ENCODE data around the gene LILRA6. TPM values are rescaled to one million over a fixed set of nuclear protein-coding genes. Genes with fewer than 3 reads are reported as not detected.

Gene LILRA6
- total and polyA plus RNA-seq, 2 of the 13 experiments (the other 11 are each of a cell fraction or from before 2014, with no cell fraction given) = not detected

DNA sequence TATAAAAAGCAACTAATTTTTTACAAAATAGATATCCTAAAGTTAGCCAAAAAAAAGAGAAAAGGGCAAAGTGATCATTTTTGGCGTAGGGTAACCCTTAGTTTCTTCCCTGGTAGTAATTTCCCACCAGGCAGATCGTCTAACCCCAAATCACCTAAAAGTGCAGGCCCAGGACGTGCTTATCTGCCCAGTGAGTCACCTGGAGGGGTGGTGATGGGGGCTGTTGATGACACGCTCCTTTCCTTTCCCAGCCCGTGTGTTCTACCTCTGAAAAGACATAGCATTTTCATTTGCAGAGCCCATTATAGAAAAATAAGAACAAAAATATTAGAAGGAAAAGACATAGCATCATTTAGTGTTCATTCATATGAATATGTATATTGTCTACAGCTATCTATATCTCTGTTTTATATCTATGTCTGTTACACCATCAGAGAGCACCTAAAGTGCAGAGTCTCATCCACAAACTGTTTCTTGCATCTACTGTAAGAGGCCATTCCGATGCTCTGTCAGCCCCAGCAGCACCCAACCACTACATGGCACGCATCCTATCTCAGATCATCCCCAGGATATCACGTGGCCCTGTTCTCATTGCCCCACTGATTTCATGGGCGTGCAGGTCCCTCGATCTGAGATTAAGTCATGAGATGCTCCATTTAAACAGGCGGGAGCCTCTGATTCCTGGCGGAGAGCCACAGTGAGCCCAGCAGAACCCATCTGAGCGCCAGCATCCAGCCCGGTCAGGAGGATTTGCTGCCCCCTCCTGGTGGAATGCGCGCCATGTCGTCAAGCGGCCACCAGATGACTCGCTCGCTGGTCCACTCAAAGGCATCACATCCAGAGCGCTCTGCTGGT is 11.3 kb downstream of the LILRA6 start (continued):
- TF ChIP-seq, protein P1, sequence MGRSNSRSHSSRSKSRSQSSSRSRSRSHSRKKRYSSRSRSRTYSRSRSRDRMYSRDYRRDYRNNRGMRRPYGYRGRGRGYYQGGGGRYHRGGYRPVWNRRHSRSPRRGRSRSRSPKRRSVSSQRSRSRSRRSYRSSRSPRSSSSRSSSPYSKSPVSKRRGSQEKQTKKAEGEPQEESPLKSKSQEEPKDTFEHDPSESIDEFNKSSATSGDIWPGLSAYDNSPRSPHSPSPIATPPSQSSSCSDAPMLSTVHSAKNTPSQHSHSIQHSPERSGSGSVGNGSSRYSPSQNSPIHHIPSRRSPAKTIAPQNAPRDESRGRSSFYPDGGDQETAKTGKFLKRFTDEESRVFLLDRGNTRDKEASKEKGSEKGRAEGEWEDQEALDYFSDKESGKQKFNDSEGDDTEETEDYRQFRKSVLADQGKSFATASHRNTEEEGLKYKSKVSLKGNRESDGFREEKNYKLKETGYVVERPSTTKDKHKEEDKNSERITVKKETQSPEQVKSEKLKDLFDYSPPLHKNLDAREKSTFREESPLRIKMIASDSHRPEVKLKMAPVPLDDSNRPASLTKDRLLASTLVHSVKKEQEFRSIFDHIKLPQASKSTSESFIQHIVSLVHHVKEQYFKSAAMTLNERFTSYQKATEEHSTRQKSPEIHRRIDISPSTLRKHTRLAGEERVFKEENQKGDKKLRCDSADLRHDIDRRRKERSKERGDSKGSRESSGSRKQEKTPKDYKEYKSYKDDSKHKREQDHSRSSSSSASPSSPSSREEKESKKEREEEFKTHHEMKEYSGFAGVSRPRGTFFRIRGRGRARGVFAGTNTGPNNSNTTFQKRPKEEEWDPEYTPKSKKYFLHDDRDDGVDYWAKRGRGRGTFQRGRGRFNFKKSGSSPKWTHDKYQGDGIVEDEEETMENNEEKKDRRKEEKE (IDR thresholded peaks at IDR 0.05) = no peak
- TF ChIP-seq NR2F6 (IDR thresholded peaks at IDR 0.05) = no peak
- TF ChIP-seq NR2F6 (CRISPR knock-in tag; IDR thresholded peaks at IDR 0.05) = 0 out of 2 replicates have a peak, but pooled peaks have one; percentile 17
- TF ChIP-seq NFATC3 (CRISPR knock-in tag; IDR thresholded peaks at IDR 0.05) = no peak
- no peak for TF ChIP-seq BHLHE40 (IDR thresholded peaks at IDR 0.05; ENCODE audit: low read length)
- 0 out of 2 replicates have a peak, but pooled peaks have one; percentile 52 for TF ChIP-seq GATAD1 (CRISPR knock-in tag; IDR thresholded peaks at IDR 0.05)
- TF ChIP-seq HOXA7 (CRISPR knock-in tag; IDR thresholded peaks at IDR 0.05) = no peak; the same call in 1 of the 2 replicates
- TF ChIP-seq, protein P2, sequence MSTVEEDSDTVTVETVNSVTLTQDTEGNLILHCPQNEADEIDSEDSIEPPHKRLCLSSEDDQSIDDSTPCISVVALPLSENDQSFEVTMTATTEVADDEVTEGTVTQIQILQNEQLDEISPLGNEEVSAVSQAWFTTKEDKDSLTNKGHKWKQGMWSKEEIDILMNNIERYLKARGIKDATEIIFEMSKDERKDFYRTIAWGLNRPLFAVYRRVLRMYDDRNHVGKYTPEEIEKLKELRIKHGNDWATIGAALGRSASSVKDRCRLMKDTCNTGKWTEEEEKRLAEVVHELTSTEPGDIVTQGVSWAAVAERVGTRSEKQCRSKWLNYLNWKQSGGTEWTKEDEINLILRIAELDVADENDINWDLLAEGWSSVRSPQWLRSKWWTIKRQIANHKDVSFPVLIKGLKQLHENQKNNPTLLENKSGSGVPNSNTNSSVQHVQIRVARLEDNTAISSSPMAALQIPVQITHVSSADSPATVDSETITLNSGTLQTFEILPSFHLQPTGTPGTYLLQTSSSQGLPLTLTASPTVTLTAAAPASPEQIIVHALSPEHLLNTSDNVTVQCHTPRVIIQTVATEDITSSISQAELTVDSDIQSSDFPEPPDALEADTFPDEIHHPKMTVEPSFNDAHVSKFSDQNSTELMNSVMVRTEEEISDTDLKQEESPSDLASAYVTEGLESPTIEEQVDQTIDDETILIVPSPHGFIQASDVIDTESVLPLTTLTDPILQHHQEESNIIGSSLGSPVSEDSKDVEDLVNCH (CRISPR knock-in tag; IDR thresholded peaks at IDR 0.05) = no peak
- TF ChIP-seq SP2 (CRISPR knock-in tag; IDR thresholded peaks at IDR 0.05) = no peak
- 0 out of 2 replicates have a peak, but pooled peaks have one; percentile 41 for TF ChIP-seq ZNF772 (CRISPR knock-in tag; IDR thresholded peaks at IDR 0.05)
- TF ChIP-seq, protein P3, sequence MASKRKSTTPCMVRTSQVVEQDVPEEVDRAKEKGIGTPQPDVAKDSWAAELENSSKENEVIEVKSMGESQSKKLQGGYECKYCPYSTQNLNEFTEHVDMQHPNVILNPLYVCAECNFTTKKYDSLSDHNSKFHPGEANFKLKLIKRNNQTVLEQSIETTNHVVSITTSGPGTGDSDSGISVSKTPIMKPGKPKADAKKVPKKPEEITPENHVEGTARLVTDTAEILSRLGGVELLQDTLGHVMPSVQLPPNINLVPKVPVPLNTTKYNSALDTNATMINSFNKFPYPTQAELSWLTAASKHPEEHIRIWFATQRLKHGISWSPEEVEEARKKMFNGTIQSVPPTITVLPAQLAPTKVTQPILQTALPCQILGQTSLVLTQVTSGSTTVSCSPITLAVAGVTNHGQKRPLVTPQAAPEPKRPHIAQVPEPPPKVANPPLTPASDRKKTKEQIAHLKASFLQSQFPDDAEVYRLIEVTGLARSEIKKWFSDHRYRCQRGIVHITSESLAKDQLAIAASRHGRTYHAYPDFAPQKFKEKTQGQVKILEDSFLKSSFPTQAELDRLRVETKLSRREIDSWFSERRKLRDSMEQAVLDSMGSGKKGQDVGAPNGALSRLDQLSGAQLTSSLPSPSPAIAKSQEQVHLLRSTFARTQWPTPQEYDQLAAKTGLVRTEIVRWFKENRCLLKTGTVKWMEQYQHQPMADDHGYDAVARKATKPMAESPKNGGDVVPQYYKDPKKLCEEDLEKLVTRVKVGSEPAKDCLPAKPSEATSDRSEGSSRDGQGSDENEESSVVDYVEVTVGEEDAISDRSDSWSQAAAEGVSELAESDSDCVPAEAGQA (IDR thresholded peaks at IDR 0.05; ENCODE audit: low read depth) = no peak
- TF ChIP-seq, protein P3 (CRISPR knock-in tag; IDR thresholded peaks at IDR 0.05; ENCODE audit: borderline replicate concordance) = no peak
- no peak for TF ChIP-seq IKZF1 (IDR thresholded peaks at IDR 0.05)
- TF ChIP-seq HNF4G (IDR thresholded peaks at IDR 0.05; ENCODE audit: borderline replicate concordance, low read depth, low read length) = no peak
- no peak for TF ChIP-seq HNF4G (CRISPR knock-in tag; IDR thresholded peaks at IDR 0.05; ENCODE audit: borderline replicate concordance, low read depth)
- TF ChIP-seq ZNF138 (CRISPR knock-in tag; IDR thresholded peaks at IDR 0.05; ENCODE audit: low read depth) = no peak
- TF ChIP-seq ZNF234 (CRISPR knock-in tag; conservative IDR thresholded peaks at IDR 0.05) = no peak
- no peak for TF ChIP-seq NFRKB (IDR thresholded peaks at IDR 0.05)
- no peak for TF ChIP-seq MEIS2 (CRISPR knock-in tag; IDR thresholded peaks at IDR 0.05)
- no peak for TF ChIP-seq HNRNPH1 (optimal IDR thresholded peaks at IDR 0.05; ENCODE audit: low read depth, low read length)

Measured in HepG2 (cell line).